SK-MEL-5 (cell line): Measurements from ENCODE around the gene ETV7. TPM values are rescaled to one million over a fixed set of nuclear protein-coding genes. Genes with fewer than 3 reads are reported as not detected.

Source experiments
- DNase-seq: peaks from one replicate; pipeline ENCODE4 v3.0.0-alpha.2; 2016; ENCODE audit warnings: low read depth, low spot score
- in situ Hi-C: cut with HindIII; loops from 2 replicates; pipeline ENCODE4 v1.10.0; 2016; ENCODE audit warnings: low sequenced_read_pairs, high pct_unique_total_duplicates, low pct_unique_long_range_greater_than_20kb
- total RNA-seq: library from RNA; depleted of rRNA; stranded (reverse); fragments of >200 nt; shearing (Covaris generic); gene quantifications from 2 replicates; pipeline ENCODE4 v1.2.3, GENCODE V29; 2014

Gene ETV7
- total RNA-seq, 1 experiment from 2014 or later, result not detected

DNA sequence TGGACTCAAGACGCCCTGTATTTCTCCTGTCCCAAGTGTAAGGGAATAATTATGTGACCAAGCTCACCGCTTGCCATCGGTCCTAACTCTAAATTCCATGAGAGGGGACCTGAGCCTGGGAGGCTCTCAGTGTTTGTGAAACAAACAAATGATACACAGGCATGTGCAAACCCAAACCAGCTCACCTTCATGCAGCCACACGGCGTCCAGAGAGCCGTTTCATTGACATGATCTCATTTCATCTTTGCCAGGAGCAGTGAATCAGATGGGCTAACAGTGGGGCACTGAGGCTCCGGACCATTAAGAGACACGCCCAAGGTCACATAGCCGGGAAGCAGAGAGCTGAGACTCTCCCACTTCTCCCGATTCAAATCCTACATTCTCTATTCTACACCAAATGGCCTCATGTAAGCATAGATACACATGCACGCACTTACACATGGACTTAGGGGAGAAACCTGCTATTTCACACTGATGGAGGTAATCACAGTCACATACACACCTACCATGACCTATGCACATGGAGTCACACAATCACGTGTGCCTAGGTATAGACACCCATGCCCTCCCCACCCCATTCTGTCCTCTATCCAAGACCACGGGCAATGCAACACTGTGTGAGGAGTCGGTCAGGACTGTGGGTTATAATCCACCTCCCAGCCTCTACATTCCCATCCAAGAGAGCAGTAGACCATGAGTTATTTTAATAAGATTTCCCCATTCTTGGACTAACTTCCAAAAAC is 51.8 kb downstream of the ETV7 start:
- in situ Hi-C loops, result no loop called here
- DNase-seq, result no peak

- in situ Hi-C loops, result no loop called here
- DNase-seq, result no peak
Measured at GRCh38 chr6:36334832-36335459, 52.5 kb downstream of the ETV7 start.

- DNase-seq, result no peak
- in situ Hi-C loops, result no loop called here
Measured at GRCh38 chr6:36333931-36334725, 53.3 kb downstream of the ETV7 start.

DNA sequence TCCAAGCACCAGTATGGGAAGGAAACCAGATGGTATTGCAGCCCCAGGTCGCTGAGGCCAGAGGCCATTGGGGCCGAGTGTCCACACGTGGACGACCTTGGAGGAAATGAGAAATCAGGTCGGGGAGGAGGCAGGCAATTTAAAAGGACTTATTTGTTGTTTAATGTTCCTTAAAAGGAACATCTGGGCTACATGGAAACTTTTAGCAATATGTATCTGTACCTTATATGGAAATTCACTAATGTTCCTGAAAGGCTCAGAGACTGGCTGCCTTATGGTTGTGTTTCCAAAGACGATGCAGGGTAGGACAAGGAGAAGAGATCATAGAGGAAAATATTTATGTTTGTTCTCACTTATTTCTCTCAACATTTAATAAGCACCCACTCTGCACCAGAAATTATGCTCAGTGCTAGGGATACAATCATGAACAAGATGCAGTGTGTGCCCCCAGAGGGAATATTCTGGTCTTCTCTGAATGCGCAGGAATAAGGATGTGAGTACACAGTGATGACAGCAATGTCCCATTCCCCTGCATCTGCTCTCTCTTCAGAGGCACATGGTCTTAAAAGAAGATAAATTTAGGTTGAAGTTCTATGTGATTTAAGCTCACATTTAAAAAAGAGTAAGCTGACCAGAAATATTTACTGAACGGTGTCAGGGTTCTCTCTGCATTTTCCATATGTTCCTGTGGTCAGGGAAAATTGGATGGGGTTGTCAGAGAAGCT is 54.1 kb downstream of the ETV7 start:
- no peak for DNase-seq
- in situ Hi-C loops, result no loop called here

DNA sequence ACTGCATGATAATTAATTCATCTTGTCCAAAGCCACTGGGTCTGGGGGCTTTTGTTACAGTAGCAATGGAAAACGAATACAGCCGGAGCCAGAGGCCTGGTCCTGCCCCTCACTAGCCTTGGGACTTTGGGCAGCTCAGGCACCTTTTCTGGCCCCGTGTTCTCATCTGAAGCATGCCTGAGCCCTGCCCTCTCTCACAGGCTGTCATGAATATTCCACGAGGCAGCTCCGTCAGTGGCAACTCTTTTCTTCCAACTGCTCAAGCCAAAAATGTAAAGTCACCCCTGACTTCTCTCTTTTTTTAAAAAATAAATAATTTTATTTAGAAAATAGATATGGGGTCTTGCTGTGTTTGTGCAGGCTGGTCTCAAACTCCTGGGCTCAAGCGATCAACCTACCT is 56.1 kb downstream of the ETV7 start:
- no peak for DNase-seq
- in situ Hi-C loops, result no loop called here

- in situ Hi-C loops, result no loop called here
- DNase-seq, result no peak
Measured at GRCh38 chr6:36330366-36330765, 57.1 kb downstream of the ETV7 start.

- DNase-seq, result no peak
- in situ Hi-C loops, result no loop called here
Measured at GRCh38 chr6:36329798-36330291, 57.6 kb downstream of the ETV7 start.

GRCh38 chr6:36328600-36328999 is 58.9 kb downstream of the ETV7 start:
- in situ Hi-C loops, result no loop called here
- DNase-seq, result no peak

- DNase-seq, result no peak
- in situ Hi-C loops, result no loop called here
Measured at GRCh38 chr6:36327919-36328236, 59.6 kb downstream of the ETV7 start.

GRCh38 chr6:36327226-36327918 is 60.1 kb downstream of the ETV7 start:
- DNase-seq, result no peak
- in situ Hi-C loops, result no loop called here

DNA sequence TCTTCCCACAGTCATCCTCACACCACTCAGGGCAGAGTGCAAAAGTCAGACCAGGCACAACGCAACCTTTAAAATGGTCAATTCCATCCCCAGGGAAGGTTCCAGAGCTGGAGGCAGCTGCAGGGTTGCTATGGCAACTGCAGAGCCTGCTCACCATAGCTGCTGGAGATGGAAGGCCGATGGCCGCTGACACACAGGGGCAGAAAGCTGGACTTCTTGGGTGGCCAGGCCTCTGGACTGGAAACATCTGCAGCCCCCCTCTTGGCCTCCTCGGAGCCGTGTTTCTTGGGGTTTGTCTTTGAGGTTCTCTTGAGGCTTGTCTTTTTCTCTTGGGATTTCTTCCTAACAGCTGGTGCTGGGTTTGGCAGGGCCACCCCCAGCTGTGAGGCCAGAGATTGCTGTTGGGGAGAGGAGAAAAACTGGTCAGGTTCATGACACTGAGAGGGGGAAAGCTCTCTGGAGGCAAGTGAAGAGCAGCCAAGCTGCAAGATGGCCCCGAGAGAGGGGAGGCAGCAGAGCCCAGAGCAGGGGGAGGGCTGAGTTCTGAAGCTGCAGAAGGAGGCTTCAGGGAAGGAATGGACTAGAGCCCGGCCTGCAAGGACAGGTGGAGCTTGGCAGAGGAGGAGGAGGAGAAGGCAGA is 61.0 kb downstream of the ETV7 start:
- DNase-seq, result no peak

DNA sequence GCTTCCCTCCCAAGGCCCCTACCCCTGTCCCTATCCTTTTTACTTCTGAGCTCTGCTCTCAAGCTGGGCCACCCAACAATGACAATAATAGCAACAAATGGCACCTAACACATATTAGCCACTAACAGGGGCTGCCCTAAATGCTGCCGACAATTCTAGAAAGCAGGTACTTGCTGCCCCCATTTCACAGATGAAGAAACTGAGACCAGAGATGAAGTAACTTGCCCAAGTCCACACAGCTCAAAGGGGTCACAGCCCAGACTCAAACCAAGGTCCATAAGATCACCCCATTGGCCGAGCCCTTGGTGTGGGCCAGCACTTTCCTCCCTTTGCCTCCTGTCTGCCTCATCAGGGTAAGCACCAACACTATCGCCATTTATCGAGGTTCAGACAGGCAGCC is 62.8 kb downstream of the ETV7 start:
- in situ Hi-C loops, result no loop called here
- DNase-seq, result no peak

More for the DNA sequence above, 61.0 kb downstream of the ETV7 start:
- in situ Hi-C loops, result no loop called here

DNA sequence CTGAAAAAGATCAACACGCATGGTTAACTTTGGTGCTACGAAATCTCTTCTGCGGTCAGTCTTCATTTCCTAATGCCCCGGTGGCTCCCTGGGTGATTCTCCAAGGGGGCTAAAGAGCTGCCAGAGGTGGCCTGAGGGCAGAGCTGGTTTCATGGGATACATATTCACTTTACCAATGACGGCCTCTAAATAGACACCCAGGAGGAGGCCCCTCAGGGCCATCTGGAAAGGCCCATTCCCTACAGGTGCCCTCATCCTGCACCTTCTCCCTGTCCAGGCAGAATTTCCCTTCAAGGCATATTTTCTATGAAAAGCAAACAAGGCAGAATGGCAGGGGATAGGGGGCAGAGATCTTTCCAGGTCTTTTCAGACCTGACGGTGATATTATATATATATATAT is 63.3 kb downstream of the ETV7 start:
- in situ Hi-C loops, result no loop called here

GRCh38 chr6:36323062-36323461 is 64.4 kb downstream of the ETV7 start:
- peak; percentile 9 for DNase-seq
- in situ Hi-C loops, result no loop called here

More for the DNA sequence above, 63.3 kb downstream of the ETV7 start:
- no peak for DNase-seq

GRCh38 chr6:36322591-36322990 is 64.9 kb downstream of the ETV7 start:
- in situ Hi-C loops, result no loop called here
- DNase-seq, result no peak

DNA sequence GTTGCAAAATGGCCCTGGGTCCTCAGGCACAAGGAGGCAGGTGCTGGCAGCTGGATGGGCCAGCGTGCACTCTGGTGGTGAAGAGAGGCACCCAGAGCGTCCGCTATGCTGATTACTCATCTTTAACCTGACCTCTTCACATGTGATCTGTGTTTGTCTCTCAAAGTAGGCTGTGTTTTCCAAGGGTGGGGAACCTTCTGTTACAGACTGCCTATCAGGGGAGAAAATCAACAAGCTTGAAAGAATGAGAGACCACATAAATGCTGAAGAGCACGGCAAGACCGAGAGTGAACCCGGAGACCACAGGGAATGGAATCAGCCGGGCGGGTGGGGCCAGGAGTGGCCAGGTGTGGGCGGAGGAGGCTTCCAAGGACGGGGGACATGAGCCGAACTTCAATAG is 67.0 kb downstream of the ETV7 start:
- in situ Hi-C loops, result no loop called here
- no peak for DNase-seq

GRCh38 chr6:36319821-36320220 is 67.6 kb downstream of the ETV7 start:
- in situ Hi-C loops, result no loop called here
- DNase-seq, result no peak
